Nucleus accumbens (tissue), 56 donors: ENCODE results near the gene INHBC.
"Not testable (repeated sequence)": the region's sequence is repeated elsewhere in the genome, so short reads cannot be mapped to it uniquely, and the experiment has no call there.

Experiments
- DNase-seq, 56 donors: peaks; one replicate each; lab custom pipeline; 2025; lab: John Stamatoyannopoulos, UW

Gene INHBC, protein sequence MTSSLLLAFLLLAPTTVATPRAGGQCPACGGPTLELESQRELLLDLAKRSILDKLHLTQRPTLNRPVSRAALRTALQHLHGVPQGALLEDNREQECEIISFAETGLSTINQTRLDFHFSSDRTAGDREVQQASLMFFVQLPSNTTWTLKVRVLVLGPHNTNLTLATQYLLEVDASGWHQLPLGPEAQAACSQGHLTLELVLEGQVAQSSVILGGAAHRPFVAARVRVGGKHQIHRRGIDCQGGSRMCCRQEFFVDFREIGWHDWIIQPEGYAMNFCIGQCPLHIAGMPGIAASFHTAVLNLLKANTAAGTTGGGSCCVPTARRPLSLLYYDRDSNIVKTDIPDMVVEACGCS

DNA sequence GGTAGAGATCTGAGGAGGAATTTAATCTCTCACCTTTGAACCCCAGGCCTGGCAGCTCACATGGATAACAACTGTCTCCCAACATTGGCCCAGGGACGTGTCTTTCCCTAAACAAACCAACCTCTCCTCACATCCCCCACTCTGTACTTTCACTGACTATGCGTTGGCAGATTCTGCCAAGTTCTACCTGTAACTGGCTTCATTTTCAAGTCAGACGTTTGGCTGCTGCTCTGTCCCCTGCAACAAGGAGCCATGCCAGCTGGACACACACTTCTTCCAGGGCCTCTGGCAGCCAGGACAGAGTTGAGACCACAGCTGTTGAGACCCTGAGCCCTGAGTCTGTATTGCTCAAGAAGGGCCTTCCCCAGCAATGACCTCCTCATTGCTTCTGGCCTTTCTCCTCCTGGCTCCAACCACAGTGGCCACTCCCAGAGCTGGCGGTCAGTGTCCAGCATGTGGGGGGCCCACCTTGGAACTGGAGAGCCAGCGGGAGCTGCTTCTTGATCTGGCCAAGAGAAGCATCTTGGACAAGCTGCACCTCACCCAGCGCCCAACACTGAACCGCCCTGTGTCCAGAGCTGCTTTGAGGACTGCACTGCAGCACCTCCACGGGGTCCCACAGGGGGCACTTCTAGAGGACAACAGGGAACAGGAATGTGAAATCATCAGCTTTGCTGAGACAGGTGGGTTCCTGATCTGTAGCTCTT, at the start of gene INHBC:
Gene INHBC, plus strand, starts transcription at position 268 of the 707 bp plus-strand sequence. Its CDS starts 103 bp downstream, at position 371.
- DNase-seq = no peak

DNA sequence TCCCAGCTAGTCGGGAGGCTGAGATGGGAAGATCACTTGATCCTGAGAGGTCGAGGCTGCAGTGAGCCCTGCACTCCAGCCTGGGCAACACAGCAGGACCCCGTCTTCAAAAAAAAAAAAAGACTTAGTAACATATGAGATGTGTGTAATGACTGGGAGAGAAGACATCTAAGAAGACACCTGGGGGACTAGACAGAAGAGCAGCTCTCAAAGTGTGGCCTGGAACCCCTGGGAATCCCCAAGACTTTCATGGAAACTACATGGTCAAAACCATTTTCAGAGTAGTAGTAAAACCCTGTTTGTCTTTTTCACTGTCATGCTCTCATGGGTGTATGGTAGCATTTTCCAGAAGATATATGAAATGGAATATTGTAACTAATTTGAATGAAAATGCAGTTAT, 49.0 kb upstream of the INHBC start:
- no peak for DNase-seq

DNA sequence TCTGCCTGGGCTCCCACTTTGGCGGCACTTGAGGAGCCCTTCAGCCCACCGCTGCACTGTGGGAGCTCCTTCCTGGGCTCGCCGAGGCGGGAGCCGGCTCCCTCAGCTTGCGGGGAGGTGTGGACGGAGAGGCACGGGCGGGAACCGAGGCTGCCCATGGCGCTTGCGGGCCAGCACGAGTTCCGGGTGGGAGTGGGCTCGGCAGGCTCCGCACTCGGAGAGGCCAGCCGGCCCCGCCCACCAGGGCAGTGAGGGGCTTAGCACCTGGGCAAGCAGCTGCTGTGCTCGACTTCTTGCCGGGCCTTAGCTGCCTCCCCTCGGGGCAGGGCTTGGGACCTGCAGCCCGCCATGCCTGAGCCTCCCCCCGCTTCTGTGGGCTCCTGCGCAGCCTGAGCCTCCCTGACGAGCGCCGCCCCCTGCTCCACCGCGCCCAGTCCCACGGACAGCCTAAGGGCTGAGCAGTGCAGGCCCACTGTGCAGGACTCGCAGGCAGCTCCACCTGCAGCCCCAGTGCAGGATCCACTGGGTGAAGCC, 48.3 kb upstream of the INHBC start:
- DNase-seq = no peak

DNA sequence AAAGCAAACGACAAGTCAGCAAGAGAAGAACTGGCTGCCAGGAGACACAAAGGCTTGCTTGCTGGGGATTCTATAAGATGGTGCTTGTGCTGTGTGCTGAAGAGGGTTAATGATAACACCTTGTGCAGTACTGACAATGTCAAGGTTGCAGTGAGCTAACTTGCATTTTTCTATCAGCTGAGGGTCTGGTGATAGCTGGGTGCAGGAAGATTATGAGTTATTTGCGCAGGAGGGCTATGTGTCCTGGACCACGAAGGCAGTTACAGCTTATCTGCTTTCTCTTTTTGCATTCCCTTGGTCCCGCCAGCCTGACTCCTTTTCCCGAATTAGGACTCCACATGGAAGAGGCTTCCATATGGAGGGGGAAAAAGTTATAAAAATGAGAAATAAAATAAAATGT, 46.2 kb upstream of the INHBC start:
- no peak for DNase-seq

DNA sequence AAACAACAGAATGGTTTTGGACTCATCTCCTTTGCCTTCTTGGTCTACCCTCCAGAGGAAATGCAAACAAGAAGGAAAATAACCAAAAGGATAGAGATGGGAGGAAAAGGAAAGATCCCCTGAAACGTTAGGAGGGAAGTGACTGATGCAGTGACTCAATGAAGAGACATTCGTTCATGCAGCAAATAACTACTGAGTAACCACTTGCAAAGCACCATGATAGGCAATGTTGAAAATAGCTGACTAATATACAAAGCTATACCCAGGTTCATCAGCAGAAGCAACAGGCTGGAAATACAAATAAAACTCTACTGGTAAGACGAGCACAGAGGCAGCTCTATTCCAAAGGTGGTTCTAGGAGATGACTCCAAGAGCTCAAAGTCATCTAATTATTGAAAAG, 45.6 kb upstream of the INHBC start:
- no peak for DNase-seq

DNA sequence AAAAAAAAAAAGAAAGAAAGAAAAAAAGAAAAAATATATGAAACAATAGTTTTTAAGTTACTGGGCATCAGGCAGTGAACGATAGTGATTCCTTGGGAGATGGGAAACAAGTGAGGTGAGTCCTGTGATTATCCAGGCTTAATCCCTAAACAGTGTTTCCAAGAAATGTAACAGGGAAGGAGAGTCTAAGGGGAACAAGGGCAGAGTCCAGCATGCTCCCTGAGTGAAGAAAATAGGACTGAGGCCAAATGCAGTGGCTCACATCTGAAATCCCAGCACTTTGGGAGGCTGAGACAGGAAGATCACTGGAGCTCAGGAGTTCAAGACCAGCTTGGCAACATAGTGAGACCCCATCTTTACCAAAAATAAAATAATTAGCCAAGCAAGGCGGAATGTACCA, 44.4 kb upstream of the INHBC start:
- no peak for DNase-seq

DNA sequence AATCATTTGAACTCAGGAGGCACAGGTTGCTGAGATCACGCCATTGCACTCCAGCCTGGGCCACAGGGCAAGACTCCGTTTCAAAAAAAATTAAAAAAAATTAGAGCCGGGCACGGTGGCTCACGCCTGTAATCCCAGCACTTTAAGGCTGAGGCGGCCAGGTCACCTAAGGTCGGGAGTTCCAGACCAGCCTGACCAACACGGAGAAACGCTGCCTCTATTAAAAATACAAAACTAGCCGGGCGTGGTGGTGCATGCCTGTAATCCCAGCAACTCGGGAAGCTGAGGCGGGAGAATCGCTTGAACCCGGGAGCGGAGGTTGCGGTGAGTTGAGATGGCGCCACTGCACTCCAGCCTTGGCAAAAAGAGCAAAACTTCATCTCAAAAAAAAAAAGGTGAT, 39.5 kb upstream of the INHBC start:
- DNase-seq = no peak

DNA sequence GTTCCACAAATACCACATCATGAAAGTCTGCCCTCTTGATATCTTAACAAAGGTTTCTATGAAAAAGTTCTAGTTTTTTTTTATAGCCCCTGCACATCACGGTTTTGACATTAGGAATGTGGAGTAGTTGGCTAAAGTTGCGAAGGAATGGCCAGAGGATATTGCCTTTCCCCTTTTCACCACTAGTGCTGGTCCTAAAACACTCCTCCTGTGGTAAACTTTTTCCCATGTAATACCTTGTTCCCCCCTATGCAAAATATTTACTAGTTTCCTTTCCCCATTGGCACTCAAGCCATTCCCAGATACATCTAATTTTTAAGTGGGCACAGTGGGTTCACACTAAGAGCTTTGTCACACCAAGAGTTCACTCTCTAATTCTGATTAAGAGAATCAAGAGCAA, 37.1 kb upstream of the INHBC start:
- DNase-seq = no peak

DNA sequence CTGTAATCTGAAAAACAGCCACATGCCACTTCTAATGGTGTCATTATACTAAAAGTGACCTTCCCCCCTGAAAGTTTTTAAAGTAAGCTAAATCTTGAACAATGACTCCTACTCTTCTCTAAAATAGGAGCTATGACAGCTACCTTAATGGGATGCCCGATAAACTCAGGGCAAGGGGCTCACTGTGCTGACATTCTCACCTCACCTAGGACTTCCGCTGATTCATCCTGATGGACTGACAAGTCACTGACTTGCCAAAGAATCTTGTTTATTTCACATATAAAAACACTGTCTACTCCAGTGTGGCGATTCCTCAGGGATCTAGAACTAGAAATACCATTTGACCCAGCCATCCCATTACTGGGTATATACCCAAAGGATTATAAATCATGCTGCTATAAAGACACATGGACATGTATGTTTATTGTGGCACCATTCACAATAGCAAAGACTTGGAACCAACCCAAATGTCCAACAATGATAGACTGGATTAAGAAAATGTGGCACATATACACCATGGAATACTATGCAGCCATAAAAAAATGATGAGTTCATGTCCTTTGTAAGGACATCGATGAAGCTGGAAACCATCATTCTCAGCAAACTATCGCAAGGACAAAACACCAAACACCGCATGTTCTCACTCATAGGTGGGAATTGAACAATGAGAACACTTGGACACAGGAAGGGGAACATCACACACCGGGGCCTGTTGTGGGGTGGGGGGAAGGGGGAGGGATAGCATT, 34.7 kb upstream of the INHBC start:
- DNase-seq = not testable (repeated sequence)

DNA sequence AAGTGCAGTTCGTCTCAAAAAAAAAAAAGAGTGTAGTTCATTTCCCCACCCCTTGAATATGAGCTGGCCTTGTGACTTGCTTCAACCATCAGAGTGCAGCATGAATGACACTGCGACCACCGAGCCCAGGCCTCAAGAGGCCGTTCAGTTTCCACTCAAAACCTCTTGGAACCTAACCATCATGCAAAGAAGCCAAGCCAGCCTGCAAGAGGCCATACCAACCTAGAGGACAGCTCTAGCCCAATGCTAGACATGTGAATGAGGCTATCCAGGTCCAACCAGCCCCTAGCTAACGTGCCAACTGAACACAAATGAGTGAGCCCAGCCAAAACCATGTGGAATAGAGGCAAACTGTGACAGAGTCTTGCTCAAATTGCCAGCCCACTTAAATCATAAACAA, 33.4 kb upstream of the INHBC start:
- peak in 3 of 56 donors; percentile 1 to 5 (median 2) for DNase-seq

DNA sequence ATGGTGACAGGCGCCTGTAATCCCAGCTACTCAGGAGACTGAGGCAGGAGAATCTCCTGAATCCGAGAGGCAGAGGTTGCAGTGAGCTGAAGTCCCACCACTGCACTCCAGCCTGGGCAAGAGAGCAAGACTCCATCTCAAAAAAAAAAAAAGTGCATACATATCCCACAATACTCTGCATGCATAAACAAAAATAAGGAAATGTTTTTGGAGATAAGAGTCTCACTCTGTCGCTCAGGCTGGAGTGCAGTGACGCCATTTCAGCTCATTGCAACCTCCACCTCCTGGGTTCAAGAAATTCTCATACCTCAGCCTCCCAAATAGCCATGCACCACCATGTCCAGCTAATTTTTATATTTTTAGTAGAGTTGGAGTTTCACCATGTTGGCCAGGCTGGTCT, 32.4 kb upstream of the INHBC start:
- not testable (repeated sequence) for DNase-seq

DNA sequence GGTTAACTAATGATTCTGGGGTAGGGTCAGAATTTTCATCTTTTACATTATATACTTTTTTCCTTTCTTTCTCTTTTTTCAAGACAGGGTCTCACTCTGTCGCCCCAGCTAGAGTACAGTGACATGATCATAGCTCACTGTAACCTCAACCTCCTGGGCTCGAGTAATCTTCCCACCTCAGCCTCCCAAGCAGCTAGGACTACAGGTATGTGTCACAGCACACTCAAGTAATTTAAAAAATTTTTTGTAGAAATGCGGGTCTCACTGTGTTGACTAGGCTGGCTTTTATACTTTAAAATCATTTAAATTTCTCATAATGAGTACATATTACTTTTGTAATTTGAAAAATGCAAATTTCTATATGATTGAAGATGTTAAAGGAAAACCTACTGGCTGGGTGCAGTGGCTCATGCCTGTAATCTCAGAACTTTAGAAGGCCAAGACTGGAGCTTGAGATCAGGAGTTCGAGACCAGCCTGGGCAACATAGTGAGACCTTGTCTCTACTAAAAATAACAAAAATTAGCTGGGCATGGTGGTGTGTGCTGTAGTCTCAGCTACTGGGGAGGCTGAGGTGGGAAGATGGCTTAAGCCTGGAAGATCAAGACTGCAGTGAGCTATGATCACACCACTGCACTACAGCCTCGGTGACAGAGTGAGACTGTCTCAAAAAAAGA, 29.5 kb upstream of the INHBC start:
- DNase-seq = no peak

DNA sequence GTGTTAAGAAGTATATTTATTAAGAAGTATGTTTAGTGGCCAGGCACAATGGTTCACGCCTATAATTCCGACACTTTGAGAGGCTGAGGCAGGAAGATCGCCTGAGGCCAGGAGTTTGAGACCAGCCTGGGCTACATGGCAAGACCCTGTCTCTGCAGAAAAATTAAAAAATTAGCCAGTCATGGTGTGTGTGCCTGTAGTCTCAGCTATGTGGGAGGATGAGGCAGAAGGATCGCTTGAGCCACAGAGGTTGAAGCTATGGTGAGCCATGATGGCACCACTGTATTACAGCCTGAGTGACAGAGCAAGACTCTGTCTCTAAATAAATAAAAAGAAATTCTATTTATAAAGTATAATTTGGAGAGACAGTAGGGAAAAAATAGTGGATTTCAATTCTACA, 24.1 kb upstream of the INHBC start:
- DNase-seq = no peak

DNA sequence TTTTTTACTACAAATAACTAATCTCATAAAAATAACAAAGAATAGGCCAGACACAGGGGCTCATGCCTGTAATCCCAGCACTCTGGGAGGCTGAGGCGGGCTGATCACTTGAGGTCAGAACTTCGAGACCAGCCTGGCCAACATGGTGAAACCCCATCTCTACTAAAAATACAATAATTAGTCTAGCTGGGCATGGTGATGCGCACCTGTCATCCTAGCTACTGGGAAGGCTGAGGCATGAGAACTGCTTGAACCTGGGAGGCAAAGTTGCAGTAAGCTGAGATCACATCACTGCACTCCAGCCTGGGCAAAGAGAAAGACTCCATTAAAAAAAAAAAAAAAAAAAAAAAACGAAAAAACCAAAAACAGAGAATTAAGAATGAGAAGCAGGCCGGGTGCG, 20.4 kb upstream of the INHBC start:
- not testable (repeated sequence) for DNase-seq

DNA sequence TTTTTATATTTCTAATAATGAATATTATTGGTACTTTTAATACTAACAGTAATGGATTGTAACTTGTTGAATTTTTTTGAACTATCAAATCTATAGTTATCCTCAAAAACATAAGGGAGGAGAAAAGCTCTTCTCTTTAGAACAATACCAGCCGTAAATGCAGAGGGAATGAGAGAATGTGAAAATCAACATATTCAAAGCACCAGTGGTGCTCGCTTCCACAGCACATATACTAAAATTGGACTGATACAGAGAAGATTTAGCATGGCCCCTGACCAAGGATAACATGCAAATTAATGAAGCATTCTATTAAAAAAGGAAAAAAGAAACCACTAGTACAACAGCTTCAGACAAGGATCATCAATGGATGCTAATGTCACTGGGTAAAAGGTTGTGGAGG, 19.5 kb upstream of the INHBC start:
- no peak for DNase-seq

DNA sequence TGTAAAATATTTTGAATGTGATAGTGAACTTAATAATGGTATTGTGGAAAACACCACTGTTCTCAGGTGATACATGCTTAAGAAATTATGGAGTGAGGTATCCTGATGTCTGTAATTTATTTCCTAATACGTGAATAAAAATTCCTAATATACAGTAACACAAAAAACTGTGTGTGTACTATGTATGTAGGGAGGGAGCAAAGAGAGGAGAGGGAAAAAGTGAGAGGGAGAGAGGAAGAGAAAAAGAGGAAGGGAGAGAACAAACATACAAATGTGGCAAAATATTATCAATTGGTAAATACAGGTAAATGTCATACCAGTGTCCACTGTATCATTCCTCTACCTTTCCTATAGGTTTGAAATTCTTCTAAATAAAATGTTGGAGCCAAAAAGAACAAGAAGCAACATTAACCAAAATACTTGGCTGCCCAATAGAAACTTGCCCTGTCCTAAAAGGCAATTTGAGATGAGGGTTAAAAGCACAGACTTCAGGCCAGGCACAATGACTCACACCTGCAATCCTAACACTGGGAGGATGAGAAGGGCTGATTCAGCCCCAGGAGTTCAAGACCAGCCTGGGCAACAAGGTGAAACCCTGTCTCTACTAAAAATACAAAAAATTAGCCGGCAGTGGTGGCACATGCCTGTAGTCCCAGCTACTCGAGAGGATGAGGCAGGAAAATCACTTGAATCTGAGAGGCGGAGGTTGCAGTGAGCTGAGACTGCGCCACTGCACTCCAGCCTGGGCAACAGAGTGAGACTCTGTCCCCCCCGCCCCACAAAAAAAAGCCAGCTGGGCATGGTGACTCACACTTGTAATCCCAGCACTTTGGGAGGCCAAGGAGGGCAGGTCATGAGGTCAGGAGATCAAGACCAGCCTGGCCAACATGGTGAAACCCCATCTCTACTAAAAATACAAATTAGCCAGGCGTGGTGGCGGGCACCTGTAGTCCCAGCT, 18.3 kb upstream of the INHBC start:
- DNase-seq = no peak

DNA sequence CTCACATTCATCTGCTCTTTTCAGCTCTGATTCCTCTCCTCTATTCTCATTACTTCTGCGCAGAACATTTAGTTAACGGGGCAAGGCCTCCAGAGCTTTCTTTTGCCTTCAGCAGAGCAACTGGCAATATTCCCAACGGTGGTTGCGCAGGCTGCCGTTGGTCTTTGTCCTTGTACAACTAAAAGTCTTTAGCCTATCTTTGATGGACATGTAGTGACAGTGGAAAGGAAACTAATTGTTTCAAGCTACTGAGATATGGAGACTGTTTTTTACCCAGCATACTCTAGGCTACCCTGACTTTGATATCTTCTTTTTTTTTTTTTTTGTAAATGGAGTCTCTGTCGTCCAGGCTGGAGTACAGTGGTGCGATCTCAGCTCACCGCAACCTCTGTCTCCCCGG, 16.3 kb upstream of the INHBC start:
- peak in 12 of 56 donors; percentile 1 to 58 (median 14) for DNase-seq

DNA sequence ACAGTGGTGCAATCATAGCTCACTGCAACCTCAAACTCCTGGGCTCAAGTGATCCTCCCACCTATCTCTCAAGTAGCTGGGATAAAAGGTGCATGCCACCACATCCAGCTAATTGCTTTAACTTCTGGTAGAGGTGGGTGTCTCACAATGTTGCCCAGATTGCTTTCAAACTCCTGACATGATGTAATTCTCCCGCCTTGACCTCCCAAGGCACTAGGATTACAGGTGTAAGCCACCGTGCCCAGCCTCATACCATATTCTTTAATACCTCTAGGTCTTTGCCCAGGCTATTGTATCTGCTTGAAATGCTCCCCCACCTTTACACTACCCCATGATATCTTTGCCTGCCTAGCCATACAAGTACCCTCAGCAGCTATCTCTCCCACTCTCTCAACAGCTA, 15.1 kb upstream of the INHBC start:
- DNase-seq = no peak

DNA sequence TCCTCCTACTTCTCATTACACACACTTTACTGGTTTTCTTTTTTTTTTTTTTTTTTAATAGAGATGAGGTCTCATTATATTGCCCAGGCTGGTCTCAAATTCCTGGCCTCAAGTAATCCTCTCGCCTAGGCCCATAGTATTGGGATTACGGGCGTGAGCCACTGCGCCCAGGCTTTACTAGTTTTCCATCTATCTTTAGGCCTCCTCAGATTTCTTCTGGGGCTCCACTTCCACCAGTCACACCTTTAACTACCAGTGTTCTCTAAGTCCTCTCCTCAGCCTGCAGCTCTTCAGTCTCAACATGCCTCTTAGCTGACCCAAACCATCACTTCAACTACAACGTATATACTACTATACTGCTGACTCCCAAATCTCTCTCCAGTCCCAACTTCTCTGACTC, 14.1 kb upstream of the INHBC start:
- no peak for DNase-seq
